ENCODE measurements around the gene SMYD3.

Gene SMYD3

GRCh38 chr1:245931450-245931849, 575.6 kb downstream of the SMYD3 start:
- DNase-seq, result no peak

- no peak for DNase-seq
Observed at GRCh38 chr1:245929224-245929623, 577.9 kb downstream of the SMYD3 start.

- DNase-seq, result no peak
Observed at GRCh38 chr1:245926888-245927287, 580.2 kb downstream of the SMYD3 start.

- DNase-seq, result no peak
Observed at GRCh38 chr1:245923215-245923614, 583.9 kb downstream of the SMYD3 start.

- no peak for DNase-seq
Observed at GRCh38 chr1:245921417-245921816, 585.7 kb downstream of the SMYD3 start.

- no peak for DNase-seq
Observed at GRCh38 chr1:245917403-245917802, 589.7 kb downstream of the SMYD3 start.

- no peak for DNase-seq
Observed at GRCh38 chr1:245915841-245916240, 591.2 kb downstream of the SMYD3 start.

- no peak for DNase-seq
Observed at GRCh38 chr1:245915406-245915805, 591.7 kb downstream of the SMYD3 start.

- DNase-seq, result no peak
Observed at GRCh38 chr1:245908543-245908942, 598.5 kb downstream of the SMYD3 start.

GRCh38 chr1:245906207-245906606, 600.9 kb downstream of the SMYD3 start:
- no peak for DNase-seq

GRCh38 chr1:245903851-245904250, 603.2 kb downstream of the SMYD3 start:
- no peak for DNase-seq

- no peak for DNase-seq
Observed at GRCh38 chr1:245901565-245901964, 605.5 kb downstream of the SMYD3 start.

- no peak for DNase-seq
Observed at GRCh38 chr1:245901037-245901436, 606.0 kb downstream of the SMYD3 start.

GRCh38 chr1:245898581-245898980, 608.5 kb downstream of the SMYD3 start:
- no peak for DNase-seq

GRCh38 chr1:245896258-245896657, 610.8 kb downstream of the SMYD3 start:
- no peak for DNase-seq

GRCh38 chr1:245895455-245895959, 611.6 kb downstream of the SMYD3 start:
- DNase-seq, result no peak

GRCh38 chr1:245894843-245895242, 612.2 kb downstream of the SMYD3 start:
- DNase-seq, result no peak

- no peak for DNase-seq
Observed at GRCh38 chr1:245893025-245893424, 614.1 kb downstream of the SMYD3 start.

- DNase-seq, result no peak
Observed at GRCh38 chr1:245888809-245889208, 618.3 kb downstream of the SMYD3 start.

- no peak for DNase-seq
Observed at GRCh38 chr1:245887829-245888228, 619.2 kb downstream of the SMYD3 start.

- no peak for DNase-seq
Observed at GRCh38 chr1:245881767-245882391, 625.2 kb downstream of the SMYD3 start.

- DNase-seq, result no peak
Observed at GRCh38 chr1:245880754-245881403, 626.2 kb downstream of the SMYD3 start.

GRCh38 chr1:245879091-245879490, 628.0 kb downstream of the SMYD3 start:
- DNase-seq, result no peak

GRCh38 chr1:245878585-245878984, 628.5 kb downstream of the SMYD3 start:
- no peak for DNase-seq

- no peak for DNase-seq
Observed at GRCh38 chr1:245877976-245878375, 629.1 kb downstream of the SMYD3 start.
